Sigmoid colon (tissue), 7 donors: ENCODE data around the gene CFP. TPM values are rescaled to one million over a fixed set of nuclear protein-coding genes. Genes with fewer than 3 reads are reported as not detected.

Source experiments
- DNase-seq: peaks from one replicate; pipeline ENCODE4 v3.0.0-alpha.2; 2019
- H3K27ac ChIP-seq, 4 donors: fragments of 200-600 bp; sonication (generic); one replicate each; pipeline ENCODE4 v1.5.1; 2016 to 2019; ENCODE audit warnings: mild to moderate bottlenecking in 1 of 4
- H3K27me3 ChIP-seq, 3 donors: fragments of 200-600 bp; sonication (generic); one replicate each; pipeline ENCODE4 v1.5.1; 2019; ENCODE audit warnings: mild to moderate bottlenecking in 1 of 3
- H3K36me3 ChIP-seq, 4 donors: fragments of 200-600 bp; sonication (generic); one replicate each; pipeline ENCODE4 v1.5.1; 2016 to 2019
- H3K4me1 ChIP-seq, 4 donors: fragments of 200-600 bp; sonication (generic); one replicate each; pipeline ENCODE4 v1.5.1; 2017 to 2019
- H3K4me3 ChIP-seq, 4 donors: fragments of 200-600 bp; sonication (generic); one replicate each; pipeline ENCODE4 v1.5.1; 2017 to 2019; ENCODE audit warnings: mild to moderate bottlenecking in 2 of 4, moderate library complexity in 1 of 4
- H3K9me3 ChIP-seq, 4 donors: fragments of 200-600 bp in 3 of 4; sonication (generic) in 3 of 4; one replicate each; pipeline versions ENCODE4 v1.5.1 to v1.6.1; 2013 to 2019
- CTCF ChIP-seq, 4 experiments: fragments of 450-650 bp in 3 of 4; fragments of 200-600 bp in 1 of 4; IDR thresholded peaks; one replicate each; pipeline ENCODE4 v1.5.1; 2016 to 2019; ENCODE audit warnings: antibody characterized with exemption in 4 of 4, mild to moderate bottlenecking in 3 of 4, moderate library complexity in 2 of 4
- EP300 ChIP-seq, 4 donors: sonication (generic); formaldehyde crosslinking; IDR thresholded peaks; one replicate each; pipeline ENCODE4 v1.6.1; 2017; ENCODE audit warnings: antibody characterized with exemption in 4 of 4
- POLR2A ChIP-seq, 2 donors: fragments of 450-650 bp; IDR thresholded peaks; one replicate each; pipeline ENCODE4 v1.6.1; 2016; ENCODE audit warnings: antibody characterized with exemption in 2 of 2, mild to moderate bottlenecking in 2 of 2, moderate library complexity in 2 of 2
- POLR2AphosphoS5 ChIP-seq, 4 donors: sonication (generic); formaldehyde crosslinking; IDR thresholded peaks; one replicate each; pipeline ENCODE4 v1.6.1; 2017; ENCODE audit warnings: antibody characterized with exemption in 4 of 4
- WGBS, 2 donors: extraction: QIAGEN DNeasy Blood & Tissue Kit; methylation state at CpG; one replicate each; pipeline ENCODE4 v1.1.7; 2013; 5-methylcytosine and 5-hydroxymethylcytosine counted together
- intact Hi-C: fragments of 100-400 bp; cut with DNase I; formaldehyde crosslinking; loops from one replicate; pipeline ENCODE4 v1.15.1; 2023
- polyA plus RNA-seq, 3 donors: library from polyadenylated mRNA; stranded (reverse); fragments of 200-250 nt; gene quantifications; one replicate each; pipeline ENCODE4 v1.2.3, GENCODE V29; 2013
- total RNA-seq, 4 donors: library from RNA; depleted of rRNA; stranded (reverse); fragments of >200 nt; gene quantifications; one replicate each; pipeline ENCODE4 v1.1.0, GENCODE V29; 2016
- donor health status: healthy with polysubstance abuse.
- donor health status: Bipolar disorder and iron deficiency.
- donor health status: healthy.

The CFP gene
- total and polyA plus RNA-seq, 7 donors, result 3.0 to 14.3 (median 7.0) TPM

- TF ChIP-seq CTCF (IDR thresholded peaks at IDR 0.05) (no peak), POLR2A (IDR thresholded peaks at IDR 0.05) (no peak), EP300 (IDR thresholded peaks at IDR 0.05) (no peak), POLR2AphosphoS5 (IDR thresholded peaks at IDR 0.05) (peak in 1 of 4 donors; percentile 12)
- intact Hi-C loops, result no loop called here
- H3K4me1 ChIP-seq, result peaks cover 0 to 4% (median 0%) of the 10 kb centered on the region in 4 donors
- 94 to 97% methylated on average over 1 of the region's 1 CpG for WGBS, 2 donors
- H3K4me3 ChIP-seq, result no peak overlapping the region
- H3K9me3 ChIP-seq, result no peaks in the 10 kb centered on the region
- no peaks in the 10 kb centered on the region for H3K27me3 ChIP-seq
- H3K27ac ChIP-seq, result no peak overlapping the region
- DNase-seq, result no peak
- peaks cover 0 to 4% (median 2%) of the 10 kb centered on the region in 4 donors for H3K36me3 ChIP-seq
Measured at GRCh38 chrX:47662144-47662657, 32.5 kb upstream of the CFP start.

GRCh38 chrX:47661539-47661938, 31.8 kb upstream of the CFP start:
- Histone ChIP-seq H3K4me3 (no peak overlapping the region), H3K9me3 (no peaks in the 10 kb centered on the region), H3K4me1 (peaks cover 0 to 4% (median 0%) of the 10 kb centered on the region in 4 donors), H3K27ac (no peak overlapping the region), H3K27me3 (no peaks in the 10 kb centered on the region), H3K36me3 (peaks cover 0 to 10% (median 5%) of the 10 kb centered on the region in 4 donors)
- 94% methylated on average over 7 of the region's 7 CpGs for WGBS, 2 donors
- DNase-seq, result no peak
- no peak for TF ChIP-seq POLR2AphosphoS5 (IDR thresholded peaks at IDR 0.05)
- no peak for TF ChIP-seq CTCF (IDR thresholded peaks at IDR 0.05)
- TF ChIP-seq EP300 (IDR thresholded peaks at IDR 0.05), result no peak
- no peak for TF ChIP-seq POLR2A (IDR thresholded peaks at IDR 0.05)
- intact Hi-C loops, result no loop called here

GRCh38 chrX:47659421-47659726, 29.6 kb upstream of the CFP start:
- TF ChIP-seq POLR2A (IDR thresholded peaks at IDR 0.05) (no peak), EP300 (IDR thresholded peaks at IDR 0.05) (no peak), CTCF (IDR thresholded peaks at IDR 0.05) (no peak), POLR2AphosphoS5 (IDR thresholded peaks at IDR 0.05) (no peak)
- H3K36me3 ChIP-seq, result peaks cover 0 to 17% (median 5%) of the 10 kb centered on the region in 4 donors
- H3K27me3 ChIP-seq, result no peaks in the 10 kb centered on the region
- intact Hi-C loops, result loop anchor here (5.0 to 10.0 kb wide), 3 partner anchors 178 to 1385 kb away; partner anchors contain the start of genes TFE3 and ZNF81
- peak overlapping the region; percentile 91 to 93 (median 92) for H3K27ac ChIP-seq
- no peaks in the 10 kb centered on the region for H3K9me3 ChIP-seq
- peaks cover 0 to 4% (median 0%) of the 10 kb centered on the region in 4 donors for H3K4me1 ChIP-seq
- WGBS, 2 donors, result 17 to 31% methylated on average over 8 of the region's 8 CpGs
- DNase-seq, result no peak
- peak overlapping the region; percentile 46 to 65 (median 60) for H3K4me3 ChIP-seq

- 0 to 1% methylated on average over 54 of the region's 54 CpGs for WGBS, 2 donors
- peak within 1 kb of the TSS; percentile 46 to 65 (median 60) for H3K4me3 ChIP-seq
- H3K9me3 ChIP-seq, result no peaks in the 10 kb centered on the region
- peak; percentile 98 for DNase-seq
- no peaks in the 10 kb centered on the region for H3K27me3 ChIP-seq
- intact Hi-C loops, result loop anchor here (5.0 to 10.0 kb wide), 3 partner anchors 178 to 1386 kb away; partner anchors contain the start of genes TFE3 and ZNF81
- H3K36me3 ChIP-seq, result peaks cover 0 to 17% (median 5%) of the 10 kb centered on the region in 4 donors
- TF ChIP-seq POLR2A (IDR thresholded peaks at IDR 0.05) (peak; percentile 64 to 70), POLR2AphosphoS5 (IDR thresholded peaks at IDR 0.05) (peak; percentile 78 to 88 (median 83)), EP300 (IDR thresholded peaks at IDR 0.05) (no peak), CTCF (IDR thresholded peaks at IDR 0.05) (no peak)
- H3K4me1 ChIP-seq, result peaks cover 0 to 4% (median 0%) of the 10 kb centered on the region in 4 donors
- H3K27ac ChIP-seq, result peak within 1 kb of the TSS; percentile 91 to 93 (median 92)
Measured at GRCh38 chrX:47658684-47659420, 29.1 kb upstream of the CFP start, which contains the start of gene UXT. Gene UXT (minus strand): TSS chrX:47659180. CDS start chrX:47658927, 253 bp downstream.
